GM12878 (cell line): ENCODE measurements around the gene CCDC82. TPM values are rescaled to one million over a fixed set of nuclear protein-coding genes. Genes with fewer than 3 reads are reported as not detected.

Source experiments
- ATAC-seq: fragments of 200-7000 bp; cut with Tn5 transposase; 3 replicates; pipeline ENCODE4 v1.9.1; 2020; ENCODE audit warnings: mild to moderate bottlenecking, moderate library complexity
- BruUV-seq: library from RNA; stranded (reverse); fragments of 400-500 nt; replicated peaks from 2 replicates; lab custom pipeline; 2021; lab: Mats Ljungman, UMichigan
- CTCF ChIA-PET: fragments of 300-600 bp; sonication (Branson Sonifier 250); formaldehyde crosslinking; extraction: SDS; loops from one replicate; lab custom pipeline; 2021; ENCODE audit warnings: inconsistent platforms; lab: Yijun Ruan, JAX
- POLR2A ChIA-PET: fragments of 350-600 bp; formaldehyde crosslinking; extraction: SDS; loops from one replicate; lab custom pipeline; 2021; ENCODE audit warnings: inconsistent platforms; lab: Charles Lee
- RAD21 ChIA-PET: fragments of 300-600 bp; sonication (Branson Sonifier 250); formaldehyde crosslinking; loops from one replicate; lab custom pipeline; 2023; ENCODE audit warnings: antibody characterized with exemption; ENCODE audit not compliant: unreplicated experiment; lab: Charles Lee
- SMC1A ChIA-PET: fragments of 300-600 bp; sonication (Branson Sonifier 250); formaldehyde crosslinking; loops from one replicate; lab custom pipeline; 2023; ENCODE audit not compliant: unreplicated experiment, uncharacterized antibody; lab: Charles Lee
- DNase-seq: peaks from one replicate; pipeline ENCODE4 v3.0.0-alpha.2; 2011; ENCODE audit warnings: low read depth, low spot score
- FAIRE-seq: peaks from 3 replicates; lab custom pipeline; 2011; peaks lifted over from hg19 to GRCh38; lab: Jason Lieb, UNC
- H2AFZ ChIP-seq: 2 replicates; pipeline ENCODE4 v1.6.0; 2011; ENCODE audit warnings: low read depth, low read length, control low read depth; ENCODE audit not compliant: control insufficient read depth
- H3K27ac ChIP-seq: 2 replicates; pipeline ENCODE4 v1.5.1; 2011; ENCODE audit warnings: control low read depth; ENCODE audit not compliant: control insufficient read depth, insufficient read depth
- H3K27me3 ChIP-seq, 2 experiments: replicated peaks in 1 of 2; 2 replicates each; pipeline versions ENCODE4 v1.6.0 to v1.6.1; 2011; ENCODE audit warnings: low read length in 1 of 2; ENCODE audit not compliant: control insufficient read depth in 2 of 2, insufficient read depth in 2 of 2
- H3K36me3 ChIP-seq, 2 experiments: 2 replicates each; pipeline ENCODE4 v1.5.1; 2011; ENCODE audit warnings: low read length in 1 of 2; ENCODE audit not compliant: control insufficient read depth in 2 of 2, insufficient read depth in 2 of 2
- H3K4me1 ChIP-seq: 2 replicates; pipeline ENCODE4 v1.6.1; 2011; ENCODE audit warnings: mild to moderate bottlenecking, low read length, moderate library complexity, mixed read lengths; ENCODE audit not compliant: control insufficient read depth, insufficient read depth
- H3K4me2 ChIP-seq: 2 replicates; pipeline ENCODE4 v1.6.0; 2011; ENCODE audit warnings: control low read depth; ENCODE audit not compliant: control insufficient read depth, insufficient read depth
- H3K4me3 ChIP-seq: fragments of 200-600 bp; sonication (generic); 2 replicates; pipeline ENCODE4 v1.5.1; 2016
- H3K79me2 ChIP-seq: 2 replicates; pipeline ENCODE4 v1.6.0; 2011; ENCODE audit warnings: low read length; ENCODE audit not compliant: control insufficient read depth, insufficient read depth
- H3K9ac ChIP-seq: 2 replicates; pipeline ENCODE4 v1.8.0; 2011; ENCODE audit warnings: low read length, control low read depth, mixed read lengths; ENCODE audit not compliant: control insufficient read depth, insufficient read depth
- H3K9me3 ChIP-seq: replicated peaks from 3 replicates; pipeline ENCODE4 v1.5.1; 2011; ENCODE audit warnings: mild to moderate bottlenecking, low read length; ENCODE audit not compliant: control insufficient read depth, insufficient read depth
- H4K20me1 ChIP-seq: 2 replicates; pipeline ENCODE4 v1.6.0; 2011; ENCODE audit not compliant: control insufficient read depth, insufficient read depth
- CREM ChIP-seq: IDR thresholded peaks from 2 replicates; pipeline ENCODE4 v1.6.1; 2014; ENCODE audit warnings: antibody characterized with exemption, low read depth
- FOXK2 ChIP-seq: fragments of 450-650 bp; IDR thresholded peaks from 2 replicates; pipeline ENCODE4 v1.6.1; 2017; ENCODE audit warnings: mild to moderate bottlenecking, moderate library complexity
- MLLT1 ChIP-seq: fragments of 450-650 bp; IDR thresholded peaks from 2 replicates; pipeline ENCODE4 v1.6.1; 2016; ENCODE audit warnings: mild to moderate bottlenecking
- MTA3 ChIP-seq: IDR thresholded peaks from 2 replicates; pipeline ENCODE4 v1.6.1; 2012; ENCODE audit warnings: low read length, inconsistent platforms, borderline replicate concordance
- NR2C1 ChIP-seq: fragments of 450-650 bp; IDR thresholded peaks from 2 replicates; pipeline ENCODE4 v1.6.1; 2017; ENCODE audit warnings: antibody characterized with exemption, mild to moderate bottlenecking, moderate library complexity
- RAD51 ChIP-seq: fragments of 450-650 bp; IDR thresholded peaks from 2 replicates; pipeline ENCODE4 v1.6.1; 2016; ENCODE audit warnings: moderate library complexity, mild to moderate bottlenecking, inconsistent platforms
- RELA ChIP-seq: fragments of 450-650 bp; IDR thresholded peaks from 2 replicates; pipeline ENCODE4 v1.8.0; 2014; ENCODE audit warnings: borderline replicate concordance; ENCODE audit not compliant: partially characterized antibody
- SIX5 ChIP-seq: IDR thresholded peaks from 2 replicates; pipeline ENCODE4 v1.6.1; 2011; ENCODE audit warnings: mild to moderate bottlenecking, low read depth, low read length, moderate library complexity; ENCODE audit not compliant: severe bottlenecking
- SUZ12 ChIP-seq: fragments of 200-600 bp; sonication (generic); IDR thresholded peaks from one replicate; pipeline ENCODE4 v1.6.1; 2018; ENCODE audit warnings: antibody characterized with exemption, mild to moderate bottlenecking; ENCODE audit not compliant: unreplicated experiment
- TARDBP ChIP-seq: IDR thresholded peaks from 2 replicates; pipeline ENCODE4 v1.6.1; 2016; ENCODE audit warnings: borderline replicate concordance
- YBX1 ChIP-seq: fragments of 450-650 bp; IDR thresholded peaks from 2 replicates; pipeline ENCODE4 v1.6.1; 2016; ENCODE audit warnings: antibody characterized with exemption
- ZBED1 ChIP-seq: IDR thresholded peaks from 2 replicates; pipeline ENCODE4 v1.6.1; 2016; ENCODE audit warnings: borderline replicate concordance
- ZBTB11 ChIP-seq: fragments of 450-650 bp; formaldehyde crosslinking; IDR thresholded peaks from 2 replicates; pipeline ENCODE4 v1.5.0; 2022; ENCODE audit warnings: mild to moderate bottlenecking, missing genetic modification characterization
- ZNF274 ChIP-seq: IDR thresholded peaks from one replicate; pipeline ENCODE4 v1.8.0; 2011; ENCODE audit not compliant: insufficient read length, insufficient read depth
- WGBS: methylation state at CpG from one replicate; pipeline ENCODE4 v1.1.6; 2016; ENCODE audit warnings: low lambda C conversion rate; ENCODE audit not compliant: insufficient replicate concordance, insufficient coverage; ENCODE audit errors: missing lambda C conversion rate; 5-methylcytosine and 5-hydroxymethylcytosine counted together
- in situ Hi-C: fragments of 300-500 bp; cut with MboI; formaldehyde crosslinking; loops from 9 replicates; pipeline ENCODE4 v1.14.3; 2018; ENCODE audit warnings: mixed read lengths
- intact Hi-C: fragments of 100-400 bp; cut with micrococcal nuclease; formaldehyde crosslinking; loops from one replicate; pipeline ENCODE4 v1.14.2; 2022; ENCODE audit not compliant: unreplicated experiment
- polyA plus RNA-seq, 11 experiments: library from polyadenylated mRNA; depleted of rRNA in 4 of 11; unstranded in 6 of 11; stranded (reverse) in 5 of 11; fragments of >200 nt; fragmentation: Nextera tagmentation in 4 of 11; fragmentation: Illumina TruSeq in 1 of 11; extraction: Ambion mirVana in 4 of 11; extraction: Trizol in 1 of 11; gene quantifications; 1 replicate in 1 of 11; 2 replicates in 10 of 11; pipeline versions ENCODE4 v1.2.1 to v1.2.3, GENCODE V29; 2011 to 2016; ENCODE audit warnings: inconsistent platforms in 2 of 11, missing spikeins in 2 of 11, low read depth in 1 of 11
- total RNA-seq, 4 experiments: library from RNA; depleted of rRNA in 3 of 4; stranded (reverse); fragments of >200 nt in 3 of 4; fragmentation: Illumina TruSeq in 1 of 4; extraction: Trizol in 1 of 4; gene quantifications; 2 replicates each; pipeline versions ENCODE4 v1.2.1 to v1.2.3, GENCODE V29; 2013 to 2021

Gene CCDC82
- total and polyA plus RNA-seq, 10 of the 15 experiments (the other 5 are each of a cell fraction or from before 2014, with no cell fraction given): 15.2 to 62.4 (median 28.8) TPM

GRCh38 chr11:96314326-96315020 is 75.2 kb downstream of the CCDC82 start (continued):
- TF ChIP-seq ZBTB11 (no peak), ZBED1 (no peak), FOXK2 (no peak), RELA (no peak)

- peaks cover 14% of the 10 kb centered on the region for H3K4me1 ChIP-seq
- H4K20me1 ChIP-seq: no peaks in the 10 kb centered on the region
- no peaks in the 10 kb centered on the region for H3K9me3 ChIP-seq
- no peak for FAIRE-seq
- peaks cover 47% of the 10 kb centered on the region for H3K79me2 ChIP-seq
- H3K27me3 ChIP-seq: no peaks in the 10 kb centered on the region
- no TSS peak for BruUV-seq
- H2AFZ ChIP-seq: no peak overlapping the region
- TF ChIP-seq YBX1 (no peak), SIX5 (no peak), RAD51 (no peak), SUZ12 (no peak), MTA3 (no peak), NR2C1 (no peak), ZNF274 (no peak), TARDBP (no peak), CREM (no peak), FOXK2 (no peak), MLLT1 (no peak)
- RAD21 ChIA-PET: interaction anchor here (1.5 kb wide), 1 partner anchor 24 kb away, joined by 5 read pairs; no protein-coding TSS in a partner anchor
- POLR2A ChIA-PET: no interaction called here
- WGBS: 96% methylated on average over 6 of the region's 6 CpGs
- no peak for DNase-seq
- H3K36me3 ChIP-seq: peaks cover 0 to 3% of the 10 kb centered on the region in 2 experiments; a peak in 2 of 4 replicates
- CTCF ChIA-PET: interaction anchor here (1.4 to 3.4 kb wide), 2 partner anchors 9 to 29 kb away, joined by 4 to 17 read pairs; partner anchors contain the start of gene MAML2
- intact Hi-C loops: no loop called here
- H3K4me2 ChIP-seq: no peak overlapping the region
- no peak overlapping the region for H3K4me3 ChIP-seq
- no peak overlapping the region for H3K27ac ChIP-seq
- in situ Hi-C loops: no loop called here
- no peak for ATAC-seq
- SMC1A ChIA-PET: interaction anchor here (1.5 to 8.2 kb wide), 6 partner anchors 10 to 70 kb away, joined by 3 to 97 read pairs (median 10); partner anchors contain the start of gene MAML2
- H3K9ac ChIP-seq: no peak overlapping the region
Observed at GRCh38 chr11:96313163-96313562, 76.5 kb downstream of the CCDC82 start.
